ENCODE measurements around the gene RCOR3.

DNA sequence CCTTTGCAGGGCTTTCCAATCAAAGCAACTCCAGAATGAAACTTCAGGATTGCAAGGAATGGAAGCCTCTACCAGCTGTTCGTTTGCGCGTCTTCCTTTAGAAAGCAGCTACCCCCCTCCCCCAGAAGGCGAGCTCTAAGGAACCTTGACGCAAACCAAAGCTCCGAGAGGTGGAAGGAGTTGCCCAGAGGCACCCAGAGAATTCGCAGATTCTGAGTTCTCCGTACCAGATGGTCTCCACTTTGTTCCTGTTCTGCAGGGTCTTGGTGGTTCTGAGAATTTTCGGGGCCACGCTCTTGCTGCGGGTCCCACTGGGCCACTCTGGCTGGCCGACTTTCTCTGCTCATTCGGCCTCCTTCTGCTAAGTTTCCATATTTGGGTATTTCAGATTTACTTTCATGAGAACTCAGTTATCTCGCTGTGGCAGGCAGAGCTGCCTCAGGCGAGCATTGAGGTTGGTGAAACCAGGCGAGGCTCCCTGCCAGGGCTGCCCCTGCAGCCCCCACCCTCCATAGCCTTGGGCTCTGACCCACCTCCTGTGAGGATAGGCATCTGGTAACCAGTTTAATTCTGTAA lies 68.3 kb downstream of the RCOR3 start:
- TF ChIP-seq CTCF (conservative IDR thresholded peaks at IDR 0.05; ENCODE audit: low read length) (no peak), EZH2phosphoT487 (IDR thresholded peaks at IDR 0.05; ENCODE audit: borderline replicate concordance) (no peak)
